HG03565 (cell line): ENCODE data around the gene FAM163B.

Experiments used
- ATAC-seq: cut with Tn5 transposase; IDR thresholded peaks from one replicate; pipeline ENCODE4 v1.9.1; 2021; ENCODE audit warnings: mild to moderate bottlenecking, moderate library complexity; ENCODE audit not compliant: unreplicated experiment

Gene FAM163B

DNA sequence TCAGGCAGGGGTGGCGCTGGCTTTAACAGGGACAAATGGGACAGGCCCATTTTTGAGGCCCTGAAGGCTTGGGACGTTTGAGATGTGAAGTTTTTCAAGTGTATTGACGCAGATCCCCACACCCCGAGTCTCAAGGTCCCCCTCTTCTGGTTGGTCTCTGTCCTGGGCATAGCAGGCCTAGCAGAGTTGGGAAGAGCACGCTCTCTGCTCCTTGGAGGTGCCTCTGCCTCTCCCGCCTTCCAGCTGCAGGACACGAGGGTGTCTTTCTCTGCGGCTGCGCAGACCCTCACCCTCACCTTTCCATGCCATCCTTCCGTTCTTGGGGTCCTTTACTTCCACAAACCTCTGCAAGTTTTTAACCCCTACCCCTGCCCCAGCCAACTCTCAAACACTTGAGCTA is 56.1 kb downstream of the FAM163B start:
- ATAC-seq: no peak

DNA sequence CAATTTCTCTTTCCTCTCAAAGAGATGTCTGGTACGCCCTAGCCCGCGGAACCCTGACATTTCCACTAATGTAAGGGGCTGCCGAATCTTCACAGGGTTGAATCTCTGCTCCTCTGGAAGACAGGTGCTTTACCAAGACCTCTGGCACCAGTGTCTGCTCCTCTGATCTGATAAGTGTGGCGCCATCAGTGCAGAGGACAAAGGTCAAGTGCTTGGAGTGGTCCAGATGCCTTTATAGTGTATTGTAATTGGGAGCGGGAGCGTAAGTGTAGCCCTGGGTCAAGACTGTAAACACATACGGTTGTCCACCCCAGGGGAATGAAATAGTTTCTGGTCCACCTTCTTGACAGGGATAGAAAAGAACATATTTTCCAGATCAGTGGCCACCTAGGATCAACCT is 57.0 kb downstream of the FAM163B start:
- ATAC-seq: no peak

DNA sequence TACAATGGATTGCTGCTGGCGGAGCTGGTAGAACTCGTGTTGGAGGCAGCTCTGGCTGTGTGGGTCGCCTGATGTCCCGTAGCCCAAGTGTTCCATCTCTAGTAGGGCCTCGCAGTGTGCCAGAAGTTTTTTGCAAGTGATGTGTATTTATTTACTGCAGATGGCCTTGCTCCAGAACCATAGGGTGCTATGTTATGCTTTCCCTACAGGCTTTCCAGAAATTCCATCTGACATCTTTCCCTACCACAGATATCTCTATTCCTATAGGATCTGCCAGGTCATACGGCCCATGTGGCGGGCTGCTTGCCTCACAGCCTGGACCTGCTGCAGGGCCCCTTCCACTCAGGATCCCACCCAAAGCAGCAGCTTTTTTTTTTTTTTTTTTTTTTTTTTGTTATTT is 57.7 kb downstream of the FAM163B start:
- no peak for ATAC-seq

DNA sequence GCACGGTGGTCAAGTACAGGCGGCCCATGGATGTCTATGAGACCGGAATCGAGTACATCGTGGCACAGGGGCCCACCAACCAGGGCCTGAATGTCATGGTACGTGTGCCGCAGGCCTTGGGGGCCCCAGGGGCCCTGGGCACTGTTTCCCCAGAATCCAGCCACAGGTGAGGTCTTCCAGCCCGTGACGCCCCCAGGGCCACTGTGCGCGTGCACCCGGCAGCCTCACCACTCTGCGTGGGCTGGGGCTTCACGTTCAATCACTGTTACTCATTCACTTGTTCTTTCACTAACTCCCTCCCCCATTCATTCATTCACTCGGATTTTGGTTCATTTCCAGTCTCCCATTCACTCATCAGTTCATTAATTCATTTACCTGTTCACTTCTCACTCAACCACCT is 62.1 kb downstream of the FAM163B start:
- ATAC-seq: no peak

DNA sequence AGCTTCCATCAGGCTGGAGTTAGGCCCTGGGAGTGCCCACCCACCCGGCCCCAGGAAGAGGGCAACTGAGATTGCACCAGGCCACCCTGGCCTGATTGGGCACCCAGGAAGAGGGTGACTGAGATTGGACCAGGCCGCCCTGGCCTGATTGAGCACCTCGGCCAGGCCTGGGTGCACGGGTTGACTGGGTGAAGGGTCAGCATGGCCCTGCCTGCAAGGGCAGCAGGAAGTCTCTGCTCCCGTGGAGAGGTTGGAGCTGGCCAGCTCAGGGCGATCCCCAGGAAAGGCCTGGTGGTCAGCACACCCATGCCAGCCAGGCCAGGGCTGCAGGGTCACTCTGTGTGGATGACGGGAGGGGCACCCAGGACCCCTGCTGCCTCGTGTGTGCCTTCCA is 62.9 kb downstream of the FAM163B start:
- ATAC-seq: no peak

GRCh38 chr9:133545494-133546286 is 63.5 kb downstream of the FAM163B start:
- no peak for ATAC-seq

DNA sequence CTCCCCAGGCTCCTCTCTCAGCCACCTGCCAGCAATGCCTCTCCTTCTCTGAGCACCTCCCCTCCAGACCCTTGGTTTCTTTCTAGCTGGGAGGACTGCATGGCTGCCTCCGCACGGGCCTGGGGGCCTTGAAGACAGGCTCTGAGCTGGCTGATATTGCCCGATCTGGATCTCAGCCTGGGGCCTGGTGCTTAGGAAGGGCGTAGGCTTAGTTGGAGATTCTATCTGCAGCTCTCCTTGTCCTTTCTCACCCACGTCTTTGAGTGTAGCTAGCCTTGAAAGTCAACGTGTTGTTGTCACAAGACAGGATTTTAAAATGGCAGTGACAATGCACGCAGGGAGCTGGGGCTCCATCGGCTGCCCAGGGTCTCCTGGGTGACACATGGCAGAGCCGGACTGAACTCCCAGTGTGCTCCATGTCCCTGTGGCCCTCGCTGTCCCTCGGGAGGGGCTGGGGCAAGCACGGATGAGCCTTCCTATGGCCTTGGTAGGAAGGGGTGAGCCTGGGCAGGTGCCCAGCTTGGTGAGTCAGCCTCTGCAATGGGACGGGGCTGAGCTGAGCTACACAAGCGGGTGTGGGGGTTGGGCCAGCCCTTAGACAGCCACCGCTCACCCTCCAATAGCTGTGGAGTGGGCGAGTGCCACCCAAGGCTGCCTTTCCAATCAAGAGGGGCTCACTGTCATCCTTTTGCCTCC is 65.3 kb downstream of the FAM163B start:
- no peak for ATAC-seq

GRCh38 chr9:133542002-133542401 is 67.2 kb downstream of the FAM163B start:
- no peak for ATAC-seq

- ATAC-seq: no peak
These were observed 68.5 kb downstream of the FAM163B start for GRCh38 chr9:133540698-133541025.

- ATAC-seq: no peak
These were observed 69.0 kb downstream of the FAM163B start for GRCh38 chr9:133539991-133540697.

DNA sequence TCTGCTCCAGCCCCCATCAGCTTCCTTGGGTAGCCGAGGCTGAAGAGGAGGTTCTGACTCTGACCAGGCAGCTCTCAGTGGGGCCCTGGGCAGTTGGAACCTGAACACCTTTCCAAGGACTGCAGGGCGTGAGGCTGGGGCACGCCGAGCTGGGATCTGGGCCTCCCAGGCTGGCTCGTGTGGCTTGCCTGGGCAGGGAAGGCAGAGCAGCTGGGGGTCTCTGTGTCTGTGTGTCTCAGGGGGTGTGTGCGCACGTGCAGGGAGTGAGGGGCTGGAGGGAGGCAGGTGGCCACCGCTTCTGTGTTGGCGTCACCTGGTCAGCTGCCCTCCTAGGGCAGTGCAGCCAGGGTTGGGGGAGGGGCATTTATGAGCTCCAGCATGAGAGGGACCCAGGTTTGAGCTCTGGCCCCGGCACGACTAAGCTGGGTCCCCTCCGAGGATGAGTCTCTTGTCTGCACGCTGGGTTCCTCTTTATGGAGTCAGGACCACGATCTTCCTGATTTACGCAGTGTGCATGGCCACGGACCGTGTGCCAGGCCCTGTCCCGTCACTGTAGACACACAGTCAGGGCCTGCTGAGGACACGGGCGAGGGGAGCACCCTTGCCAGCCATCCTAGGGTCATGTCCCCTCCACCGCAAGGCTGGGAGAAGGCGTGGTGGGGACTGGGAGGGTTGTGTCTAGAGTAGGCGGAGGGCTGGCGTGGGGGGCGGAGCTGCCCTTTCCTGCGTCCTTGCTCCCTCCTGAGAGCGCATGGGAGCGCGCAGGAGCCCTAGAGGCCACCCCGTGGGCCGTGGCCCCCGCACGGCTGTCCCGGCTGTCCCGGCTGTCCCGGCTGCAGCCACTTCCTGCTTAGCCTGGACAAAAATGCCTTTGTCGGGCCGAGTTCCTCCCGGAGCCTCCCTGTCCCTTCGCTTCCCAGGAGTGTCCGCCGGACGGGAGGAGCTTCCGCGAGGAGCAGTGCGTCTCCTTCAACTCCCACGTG is 70.0 kb downstream of the FAM163B start:
- ATAC-seq: no peak

DNA sequence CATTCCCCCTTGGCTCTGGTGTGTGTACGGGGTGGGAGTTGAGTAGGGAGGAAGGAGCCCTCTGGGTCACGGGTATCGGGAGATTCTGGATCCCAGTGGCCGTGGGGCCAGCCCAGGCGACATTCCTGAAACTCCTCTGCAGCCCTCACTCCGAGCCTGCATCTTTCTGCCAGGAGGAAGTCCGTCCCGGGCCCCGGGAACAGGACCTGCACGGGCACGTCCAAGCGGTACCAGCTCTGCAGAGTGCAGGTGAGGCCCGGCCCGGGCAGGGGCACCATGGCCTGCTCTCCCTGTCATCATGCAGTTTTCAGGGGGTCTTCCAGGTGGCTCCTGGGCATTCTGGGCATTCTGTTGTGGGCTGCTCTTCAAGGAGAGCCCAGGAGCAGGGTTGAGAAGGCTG is 71.0 kb downstream of the FAM163B start:
- no peak for ATAC-seq

GRCh38 chr9:133537257-133537656 is 71.9 kb downstream of the FAM163B start:
- ATAC-seq: no peak

- ATAC-seq: no peak
These were observed 72.7 kb downstream of the FAM163B start for GRCh38 chr9:133536536-133536935.

GRCh38 chr9:133536080-133536479 is 73.1 kb downstream of the FAM163B start:
- no peak for ATAC-seq

- no peak for ATAC-seq
These were observed 73.8 kb downstream of the FAM163B start for GRCh38 chr9:133535306-133535877.

DNA sequence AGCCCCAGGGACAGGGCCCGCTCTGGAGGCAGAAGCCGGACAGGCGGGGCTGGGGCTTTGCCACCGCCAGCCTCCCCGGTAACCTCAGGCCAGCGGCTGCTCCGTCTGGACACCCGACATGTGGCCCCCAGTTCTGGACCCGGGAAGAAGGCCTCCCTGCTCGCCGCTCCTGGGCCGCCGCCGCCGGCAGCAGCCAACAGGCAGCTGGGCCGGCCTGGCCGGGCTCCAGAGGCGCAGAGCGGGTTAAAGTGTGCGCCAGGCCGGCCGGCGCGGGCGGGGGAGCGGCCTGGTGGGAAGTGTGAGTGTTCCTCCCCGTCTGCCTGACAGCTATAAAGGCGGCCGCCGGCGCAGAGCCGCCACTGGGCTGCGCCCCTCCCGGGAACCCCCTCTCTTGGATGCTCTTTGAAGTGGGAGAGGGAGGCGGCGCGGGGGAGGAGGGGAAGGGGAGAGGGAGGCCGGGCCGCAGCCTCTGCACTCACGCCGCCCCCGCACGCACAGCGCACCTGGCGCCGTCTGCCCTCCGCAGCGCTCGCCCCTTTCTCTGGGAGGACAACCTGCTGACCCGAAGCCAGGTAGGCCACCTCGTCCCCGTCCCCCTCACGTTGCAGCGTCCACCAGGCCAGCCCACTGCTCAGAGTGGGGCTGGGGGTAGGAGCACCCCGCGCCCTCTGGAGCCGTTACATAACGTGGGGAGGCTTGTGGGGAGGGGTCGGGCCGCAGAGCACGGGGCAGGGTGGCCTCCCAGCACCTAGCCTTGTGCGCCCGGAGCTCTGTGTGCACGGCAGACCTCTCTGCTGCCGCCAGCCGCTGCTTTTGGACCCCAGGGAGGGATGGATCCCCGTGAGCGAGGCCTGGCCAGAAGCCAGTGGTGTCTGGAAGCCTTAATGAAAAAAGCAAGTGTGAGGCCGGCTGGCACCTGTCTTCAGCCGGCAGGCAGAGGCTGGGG is 74.6 kb downstream of the FAM163B start, which contains the start of gene ADAMTSL2:
ADAMTSL2 (plus strand) TSS at position 359 of the 946 bp plus-strand sequence. CDS start 2,009 bp downstream, outside the sequence.
- ATAC-seq: no peak

- no peak for ATAC-seq
These were observed 75.3 kb downstream of the FAM163B start for GRCh38 chr9:133533857-133534256.
